Stimulated activated naive B cell treated with anti-CD40 and anti-IgM and Interleukin-4, amounts not matched to agents 10 μg/mL and 1 μg/mL and 100 μg/mL, for 72 hours (primary cell): ENCODE measurements around the gene TRPV3.
"Not testable (repeated sequence)": the region's sequence is repeated elsewhere in the genome, so short reads cannot be mapped to it uniquely, and the experiment has no call there.

Experiments
- ATAC-seq, 2 donors: fragments of 150-1000 bp; cut with Tn5 transposase; replicated peaks; 2 replicates each; pipeline ENCODE4 v1.10.0; 2021; ENCODE audit warnings: moderate library complexity in 1 of 2
- DNase-seq: peaks from one replicate; pipeline ENCODE4 v3.0.0; 2021
- H3K27ac Mint-ChIP-seq: one replicate; pipeline ENCODE4 v1.8.0; 2022; ENCODE audit warnings: mild to moderate bottlenecking, mixed read lengths
- H3K27me3 Mint-ChIP-seq, 2 donors: one replicate each; pipeline ENCODE4 v1.8.0; 2022; ENCODE audit warnings: mixed read lengths in 2 of 2
- H3K36me3 Mint-ChIP-seq, 2 donors: one replicate each; pipeline ENCODE4 v1.8.0; 2022; ENCODE audit warnings: mixed read lengths in 2 of 2, mild to moderate bottlenecking in 1 of 2
- H3K4me1 Mint-ChIP-seq, 2 donors: one replicate each; pipeline ENCODE4 v1.8.0; 2022; ENCODE audit warnings: mixed read lengths in 2 of 2, mild to moderate bottlenecking in 1 of 2
- H3K4me3 Mint-ChIP-seq, 2 donors: one replicate each; pipeline ENCODE4 v1.8.0; 2022; ENCODE audit warnings: mild to moderate bottlenecking in 2 of 2, mixed read lengths in 2 of 2, moderate library complexity in 1 of 2
- H3K9me3 Mint-ChIP-seq, 2 donors: one replicate each; pipeline ENCODE4 v1.8.0; 2022; ENCODE audit warnings: mixed read lengths in 2 of 2, mild to moderate bottlenecking in 1 of 2

The TRPV3 gene

GRCh38 chr17:3589784-3590183 lies 32.2 kb upstream of the TRPV3 start:
- peaks cover 33 to 41% of the 10 kb centered on the region in 2 donors for H3K36me3 Mint-ChIP-seq
- peaks cover 6 to 15% of the 10 kb centered on the region in 2 donors for H3K4me1 Mint-ChIP-seq
- H3K27me3 Mint-ChIP-seq, result no peaks in the 10 kb centered on the region
- no peak overlapping the region for H3K27ac Mint-ChIP-seq
- no peak for DNase-seq
- H3K9me3 Mint-ChIP-seq, result no peaks in the 10 kb centered on the region
- no peak for ATAC-seq
- no peak overlapping the region for H3K4me3 Mint-ChIP-seq

- no peak overlapping the region for H3K27ac Mint-ChIP-seq
- H3K27me3 Mint-ChIP-seq, result no peaks in the 10 kb centered on the region
- H3K4me1 Mint-ChIP-seq, result peaks cover 6 to 12% of the 10 kb centered on the region in 2 donors
- no peaks in the 10 kb centered on the region for H3K9me3 Mint-ChIP-seq
- DNase-seq (no peak), ATAC-seq (no peak)
- H3K36me3 Mint-ChIP-seq, result peaks cover 30 to 43% of the 10 kb centered on the region in 2 donors
- no peak overlapping the region for H3K4me3 Mint-ChIP-seq
Observed at GRCh38 chr17:3585826-3586225, 28.2 kb upstream of the TRPV3 start.

- H3K9me3 Mint-ChIP-seq, result no peaks in the 10 kb centered on the region
- no peaks in the 10 kb centered on the region for H3K4me1 Mint-ChIP-seq
- DNase-seq (no peak), ATAC-seq (no peak)
- no peaks in the 10 kb centered on the region for H3K27me3 Mint-ChIP-seq
- H3K4me3 Mint-ChIP-seq, result no peak overlapping the region
- no peak overlapping the region for H3K27ac Mint-ChIP-seq
- peaks cover 26 to 30% of the 10 kb centered on the region in 2 donors for H3K36me3 Mint-ChIP-seq
Observed at GRCh38 chr17:3583456-3583855, 25.8 kb upstream of the TRPV3 start.

- ATAC-seq (no peak), DNase-seq (no peak)
- H3K4me1 Mint-ChIP-seq, result no peaks in the 10 kb centered on the region
- peaks cover 26 to 30% of the 10 kb centered on the region in 2 donors for H3K36me3 Mint-ChIP-seq
- H3K9me3 Mint-ChIP-seq, result no peaks in the 10 kb centered on the region
- no peak overlapping the region for H3K27ac Mint-ChIP-seq
- H3K27me3 Mint-ChIP-seq, result no peaks in the 10 kb centered on the region
- H3K4me3 Mint-ChIP-seq, result no peak overlapping the region
Observed at GRCh38 chr17:3582915-3583314, 25.3 kb upstream of the TRPV3 start.

- H3K27me3 Mint-ChIP-seq, DNase-seq, H3K4me1 Mint-ChIP-seq, H3K4me3 Mint-ChIP-seq, H3K27ac Mint-ChIP-seq, ATAC-seq, H3K9me3 Mint-ChIP-seq: not testable (repeated sequence)
- peaks cover 24 to 25% of the 10 kb centered on the region in 2 donors for H3K36me3 Mint-ChIP-seq
Observed at GRCh38 chr17:3578667-3579066, 21.1 kb upstream of the TRPV3 start.

GRCh38 chr17:3576970-3577369 lies 19.4 kb upstream of the TRPV3 start:
- DNase-seq (no peak), ATAC-seq (no peak)
- Mint-ChIP-seq H3K36me3 (peaks cover 20 to 24% of the 10 kb centered on the region in 2 donors), H3K27ac (no peak overlapping the region), H3K27me3 (no peaks in the 10 kb centered on the region), H3K4me3 (no peak overlapping the region), H3K9me3 (no peaks in the 10 kb centered on the region), H3K4me1 (no peaks in the 10 kb centered on the region)

- no peaks in the 10 kb centered on the region for H3K9me3 Mint-ChIP-seq
- H3K27me3 Mint-ChIP-seq, result no peaks in the 10 kb centered on the region
- no peak overlapping the region for H3K4me3 Mint-ChIP-seq
- H3K36me3 Mint-ChIP-seq, result peaks cover 20 to 25% of the 10 kb centered on the region in 2 donors
- no peak overlapping the region for H3K27ac Mint-ChIP-seq
- no peak for ATAC-seq
- H3K4me1 Mint-ChIP-seq, result no peaks in the 10 kb centered on the region
- DNase-seq, result no peak
Observed at GRCh38 chr17:3575511-3575910, 17.9 kb upstream of the TRPV3 start.

- Mint-ChIP-seq H3K36me3 (peaks cover 17 to 21% of the 10 kb centered on the region in 2 donors), H3K4me3 (no peak overlapping the region), H3K9me3 (no peaks in the 10 kb centered on the region), H3K27ac (no peak overlapping the region), H3K4me1 (no peaks in the 10 kb centered on the region), H3K27me3 (no peaks in the 10 kb centered on the region)
- no peak for DNase-seq
- no peak for ATAC-seq
Observed at GRCh38 chr17:3574231-3574630, 16.6 kb upstream of the TRPV3 start.

- DNase-seq (no peak), ATAC-seq (no peak)
- Mint-ChIP-seq H3K27me3 (no peaks in the 10 kb centered on the region), H3K9me3 (no peaks in the 10 kb centered on the region), H3K36me3 (peaks cover 17 to 18% of the 10 kb centered on the region in 2 donors), H3K27ac (no peak overlapping the region), H3K4me3 (no peak overlapping the region), H3K4me1 (no peaks in the 10 kb centered on the region)
Observed at GRCh38 chr17:3573246-3574100, 15.9 kb upstream of the TRPV3 start.

- Mint-ChIP-seq H3K27me3 (no peaks in the 10 kb centered on the region), H3K4me3 (no peak overlapping the region), H3K9me3 (no peaks in the 10 kb centered on the region), H3K27ac (no peak overlapping the region), H3K4me1 (no peaks in the 10 kb centered on the region), H3K36me3 (peaks cover 16 to 23% of the 10 kb centered on the region in 2 donors)
- ATAC-seq, result no peak
- DNase-seq, result no peak
Observed at GRCh38 chr17:3572231-3572630, 14.6 kb upstream of the TRPV3 start.

- ATAC-seq (no peak), DNase-seq (no peak)
- Mint-ChIP-seq H3K4me3 (no peak overlapping the region), H3K27ac (no peak overlapping the region), H3K27me3 (no peaks in the 10 kb centered on the region), H3K4me1 (no peaks in the 10 kb centered on the region), H3K36me3 (peaks cover 12 to 19% of the 10 kb centered on the region in 2 donors), H3K9me3 (no peaks in the 10 kb centered on the region)
Observed at GRCh38 chr17:3571043-3571900, 13.7 kb upstream of the TRPV3 start.

- no peak overlapping the region for H3K27ac Mint-ChIP-seq
- DNase-seq, result no peak
- no peaks in the 10 kb centered on the region for H3K9me3 Mint-ChIP-seq
- H3K27me3 Mint-ChIP-seq, result no peaks in the 10 kb centered on the region
- no peak overlapping the region for H3K4me3 Mint-ChIP-seq
- no peaks in the 10 kb centered on the region for H3K4me1 Mint-ChIP-seq
- ATAC-seq, result no peak
- peaks cover 12 to 20% of the 10 kb centered on the region in 2 donors for H3K36me3 Mint-ChIP-seq
Observed at GRCh38 chr17:3569534-3570137, 12.0 kb upstream of the TRPV3 start.

- peaks cover 9 to 18% of the 10 kb centered on the region in 2 donors for H3K4me1 Mint-ChIP-seq
- H3K36me3 Mint-ChIP-seq, result peaks cover 12 to 20% of the 10 kb centered on the region in 2 donors
- DNase-seq (no peak), ATAC-seq (no peak)
- H3K27me3 Mint-ChIP-seq, result no peaks in the 10 kb centered on the region
- no peak overlapping the region for H3K4me3 Mint-ChIP-seq
- H3K27ac Mint-ChIP-seq, result no peak overlapping the region
- H3K9me3 Mint-ChIP-seq, result no peaks in the 10 kb centered on the region
Observed at GRCh38 chr17:3566551-3566950, 8.9 kb upstream of the TRPV3 start.

- DNase-seq (no peak), ATAC-seq (no peak)
- H3K9me3 Mint-ChIP-seq, result no peaks in the 10 kb centered on the region
- H3K27me3 Mint-ChIP-seq, result no peaks in the 10 kb centered on the region
- peaks cover 10 to 17% of the 10 kb centered on the region in 2 donors for H3K36me3 Mint-ChIP-seq
- H3K27ac Mint-ChIP-seq, result no peak overlapping the region
- peaks cover 9 to 18% of the 10 kb centered on the region in 2 donors for H3K4me1 Mint-ChIP-seq
- H3K4me3 Mint-ChIP-seq, result no peak overlapping the region
Observed at GRCh38 chr17:3565143-3565542, 7.5 kb upstream of the TRPV3 start.
